ENCODE results near the gene TRIM54.

TRIM54 gene, protein sequence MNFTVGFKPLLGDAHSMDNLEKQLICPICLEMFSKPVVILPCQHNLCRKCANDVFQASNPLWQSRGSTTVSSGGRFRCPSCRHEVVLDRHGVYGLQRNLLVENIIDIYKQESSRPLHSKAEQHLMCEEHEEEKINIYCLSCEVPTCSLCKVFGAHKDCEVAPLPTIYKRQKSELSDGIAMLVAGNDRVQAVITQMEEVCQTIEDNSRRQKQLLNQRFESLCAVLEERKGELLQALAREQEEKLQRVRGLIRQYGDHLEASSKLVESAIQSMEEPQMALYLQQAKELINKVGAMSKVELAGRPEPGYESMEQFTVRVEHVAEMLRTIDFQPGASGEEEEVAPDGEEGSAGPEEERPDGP

DNA sequence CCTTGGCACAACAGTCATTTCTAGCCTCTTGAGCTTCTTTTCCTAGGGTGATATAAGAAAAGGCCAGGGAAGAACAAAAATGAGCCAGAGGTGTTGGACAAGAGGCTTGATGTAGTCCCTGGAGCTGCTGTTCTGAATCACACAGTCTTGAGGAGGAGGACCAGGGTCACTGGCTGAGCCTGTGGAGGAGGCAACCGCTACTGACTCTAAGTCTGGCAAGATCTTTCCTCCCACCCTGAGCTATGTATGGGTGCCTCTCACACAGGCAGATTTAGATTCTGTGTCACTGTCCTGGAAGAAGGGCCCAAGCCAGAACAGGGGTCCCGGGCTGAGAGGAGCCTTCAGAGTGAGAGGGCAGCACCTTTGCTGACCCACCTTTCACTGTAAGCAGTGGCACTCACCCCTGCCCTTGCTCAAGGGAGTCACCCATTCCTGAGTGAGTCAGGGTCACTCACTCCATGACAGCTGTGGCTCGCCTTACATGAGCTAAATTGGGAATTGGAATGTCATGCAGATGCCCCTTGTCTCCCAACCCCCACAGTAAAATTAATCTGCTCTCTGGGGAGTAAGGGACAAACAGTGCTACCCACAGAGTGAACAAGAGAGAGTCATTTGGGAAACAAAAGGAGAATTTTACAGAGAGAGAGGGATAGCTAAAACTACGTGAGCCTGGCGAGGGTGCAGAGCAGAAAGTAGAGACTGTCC is at the start of gene TRIM54:
Gene TRIM54 (plus strand): TSS at position 575 of the 705 bp plus-strand sequence. CDS start 303 bp downstream, outside the sequence.
- no peak for DNase-seq

GRCh38 chr2:27233341-27233740 is 48.9 kb upstream of the TRIM54 start:
- DNase-seq = no peak

DNA sequence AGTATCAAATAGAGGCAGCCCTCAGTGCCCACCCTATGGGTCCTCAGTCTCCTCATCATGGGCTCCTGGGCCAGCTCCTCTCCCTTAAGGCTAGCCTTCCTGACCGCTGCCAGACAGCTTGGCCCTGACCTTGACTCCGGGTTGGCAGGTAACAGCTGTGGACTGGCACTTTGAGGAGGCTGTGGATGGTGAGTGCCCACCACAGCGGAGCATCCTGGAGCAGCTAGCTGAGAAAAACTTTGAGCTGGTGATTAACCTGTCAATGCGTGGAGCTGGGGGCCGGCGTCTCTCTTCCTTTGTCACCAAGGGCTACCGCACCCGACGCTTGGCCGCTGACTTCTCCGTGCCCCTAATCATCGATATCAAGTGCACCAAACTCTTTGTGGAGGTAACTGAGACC is 46.1 kb upstream of the TRIM54 start:
- DNase-seq = no peak

DNA sequence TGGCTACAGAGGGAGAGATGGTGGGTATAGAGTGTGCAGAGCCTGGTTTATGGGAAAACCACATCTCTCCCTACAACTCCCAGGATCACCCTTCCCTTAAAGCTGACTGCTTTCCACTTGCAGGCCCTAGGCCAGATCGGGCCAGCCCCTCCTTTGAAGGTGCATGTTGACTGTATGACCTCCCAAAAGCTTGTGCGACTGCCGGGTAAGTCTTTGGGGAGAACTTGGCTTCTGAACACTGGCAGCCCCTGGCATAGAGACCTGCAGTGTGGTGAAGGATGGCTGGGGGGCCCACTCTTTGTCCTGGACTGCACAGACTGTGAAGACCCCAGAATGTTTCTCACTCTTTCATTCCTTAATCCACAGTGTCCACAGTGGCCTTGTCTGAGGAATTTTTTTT is 45.6 kb upstream of the TRIM54 start:
- DNase-seq = no peak

DNA sequence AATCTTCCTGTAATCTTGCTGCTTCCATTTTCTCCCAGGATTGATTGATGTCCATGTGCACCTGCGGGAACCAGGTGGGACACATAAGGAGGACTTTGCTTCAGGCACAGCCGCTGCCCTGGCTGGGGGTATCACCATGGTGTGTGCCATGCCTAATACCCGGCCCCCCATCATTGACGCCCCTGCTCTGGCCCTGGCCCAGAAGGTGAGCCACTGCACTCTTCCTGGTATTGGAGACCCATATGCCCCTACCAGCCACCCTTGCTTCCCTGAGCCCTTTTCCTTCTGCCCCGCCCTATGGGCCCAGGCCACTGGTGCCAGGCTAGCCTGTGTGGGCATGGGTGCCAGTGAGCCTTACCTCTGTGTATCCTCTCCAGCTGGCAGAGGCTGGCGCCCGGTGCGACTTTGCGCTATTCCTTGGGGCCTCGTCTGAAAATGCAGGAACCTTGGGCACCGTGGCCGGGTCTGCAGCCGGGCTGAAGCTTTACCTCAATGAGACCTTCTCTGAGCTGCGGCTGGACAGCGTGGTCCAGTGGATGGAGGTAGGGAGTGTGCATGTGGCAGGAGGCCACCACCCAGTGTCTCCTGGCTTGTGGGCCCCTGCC is 44.8 kb upstream of the TRIM54 start:
- no peak for DNase-seq

DNA sequence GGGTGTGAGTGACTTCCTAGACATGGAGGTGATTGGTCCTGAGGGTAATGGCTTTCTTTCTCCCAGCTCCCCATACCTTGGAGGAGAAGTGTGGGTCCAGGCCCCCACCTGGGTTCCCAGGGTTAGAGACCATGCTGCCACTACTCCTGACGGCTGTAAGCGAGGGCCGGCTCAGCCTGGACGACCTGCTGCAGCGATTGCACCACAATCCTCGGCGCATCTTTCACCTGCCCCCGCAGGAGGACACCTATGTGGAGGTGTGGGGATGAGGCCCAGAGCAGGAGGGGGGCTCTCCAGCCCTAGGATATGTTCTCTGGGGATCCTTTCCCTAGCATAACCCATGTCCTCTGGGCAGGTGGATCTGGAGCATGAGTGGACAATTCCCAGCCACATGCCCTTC is 43.3 kb upstream of the TRIM54 start:
- DNase-seq = no peak

- no peak for DNase-seq
These were observed 41.8 kb upstream of the TRIM54 start for GRCh38 chr2:27240406-27240805.

DNA sequence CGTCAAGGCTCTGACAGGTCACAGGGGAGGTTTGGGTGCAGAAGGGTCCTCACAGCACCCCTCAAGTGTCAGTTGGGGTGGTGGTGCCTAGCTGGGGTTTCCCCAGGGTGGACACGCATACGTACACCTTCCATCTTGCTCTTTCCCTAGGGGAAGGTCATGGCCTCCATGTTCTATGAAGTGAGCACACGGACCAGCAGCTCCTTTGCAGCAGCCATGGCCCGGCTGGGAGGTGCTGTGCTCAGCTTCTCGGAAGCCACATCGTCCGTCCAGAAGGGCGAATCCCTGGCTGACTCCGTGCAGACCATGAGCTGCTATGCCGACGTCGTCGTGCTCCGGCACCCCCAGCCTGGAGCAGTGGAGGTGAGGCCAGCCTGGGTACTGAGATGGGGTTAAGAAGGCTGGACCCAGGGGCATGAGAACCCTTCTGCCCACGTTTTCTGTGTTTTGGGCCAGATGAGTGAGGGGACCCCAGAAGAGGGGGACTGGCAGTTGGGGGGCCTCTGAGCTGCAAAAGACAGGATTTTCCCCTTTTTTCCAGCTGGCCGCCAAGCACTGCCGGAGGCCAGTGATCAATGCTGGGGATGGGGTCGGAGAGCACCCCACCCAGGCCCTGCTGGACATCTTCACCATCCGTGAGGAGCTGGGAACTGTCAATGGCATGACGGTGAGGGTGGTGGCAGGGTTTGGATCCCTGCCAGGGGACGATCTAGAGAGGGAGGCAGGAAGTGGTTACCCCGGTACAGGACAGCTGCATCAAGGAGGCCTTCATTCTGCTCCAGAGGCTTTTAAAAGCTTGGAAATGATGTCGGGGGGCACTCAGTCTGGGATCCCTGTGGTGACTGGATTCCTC is 40.2 kb upstream of the TRIM54 start:
- no peak for DNase-seq

- DNase-seq = no peak
These were observed 39.6 kb upstream of the TRIM54 start for GRCh38 chr2:27242614-27242951.

GRCh38 chr2:27243391-27244130 is 38.7 kb upstream of the TRIM54 start:
- DNase-seq = no peak

DNA sequence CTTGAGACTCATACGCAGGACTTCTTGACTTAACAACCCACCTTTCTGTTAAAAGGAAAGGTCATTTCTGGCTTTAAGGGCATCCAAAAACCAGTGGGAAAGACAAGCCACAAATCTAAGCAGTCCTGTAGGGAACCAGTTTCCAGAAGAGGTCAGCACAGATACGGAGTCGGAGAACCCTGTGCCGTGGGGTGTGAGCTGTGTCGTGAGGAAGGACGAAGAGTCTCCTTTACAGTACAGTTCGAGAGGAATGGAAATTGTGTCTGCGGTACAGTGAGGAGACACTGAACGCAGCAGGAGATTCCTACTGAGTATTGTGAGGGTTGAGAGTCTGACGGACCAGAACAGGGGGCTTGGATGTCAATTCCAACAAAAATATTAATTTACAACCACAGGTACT is 37.1 kb upstream of the TRIM54 start:
- DNase-seq = no peak

- no peak for DNase-seq
These were observed 36.6 kb upstream of the TRIM54 start for GRCh38 chr2:27245626-27246025.

DNA sequence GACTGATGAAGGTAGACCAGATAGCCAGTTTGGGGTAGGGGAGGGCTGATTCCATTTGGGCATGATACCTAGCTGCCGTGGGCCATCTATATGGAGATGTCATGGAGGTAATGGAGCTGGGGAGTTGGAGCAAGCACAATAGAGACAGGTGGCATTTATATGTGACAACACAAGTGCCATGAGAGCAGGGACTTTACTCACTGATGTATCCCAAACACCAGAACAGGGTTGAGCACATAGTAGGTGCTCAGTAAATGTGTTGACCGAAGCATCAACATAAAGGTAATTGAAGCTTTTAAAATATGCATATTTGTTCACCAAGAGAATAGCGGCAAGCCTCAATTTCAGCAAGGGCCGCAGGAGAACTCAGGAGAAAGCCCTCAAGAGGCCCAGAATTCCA is 34.3 kb upstream of the TRIM54 start:
- no peak for DNase-seq

- no peak for DNase-seq
These were observed 32.9 kb upstream of the TRIM54 start for GRCh38 chr2:27249159-27249890.

DNA sequence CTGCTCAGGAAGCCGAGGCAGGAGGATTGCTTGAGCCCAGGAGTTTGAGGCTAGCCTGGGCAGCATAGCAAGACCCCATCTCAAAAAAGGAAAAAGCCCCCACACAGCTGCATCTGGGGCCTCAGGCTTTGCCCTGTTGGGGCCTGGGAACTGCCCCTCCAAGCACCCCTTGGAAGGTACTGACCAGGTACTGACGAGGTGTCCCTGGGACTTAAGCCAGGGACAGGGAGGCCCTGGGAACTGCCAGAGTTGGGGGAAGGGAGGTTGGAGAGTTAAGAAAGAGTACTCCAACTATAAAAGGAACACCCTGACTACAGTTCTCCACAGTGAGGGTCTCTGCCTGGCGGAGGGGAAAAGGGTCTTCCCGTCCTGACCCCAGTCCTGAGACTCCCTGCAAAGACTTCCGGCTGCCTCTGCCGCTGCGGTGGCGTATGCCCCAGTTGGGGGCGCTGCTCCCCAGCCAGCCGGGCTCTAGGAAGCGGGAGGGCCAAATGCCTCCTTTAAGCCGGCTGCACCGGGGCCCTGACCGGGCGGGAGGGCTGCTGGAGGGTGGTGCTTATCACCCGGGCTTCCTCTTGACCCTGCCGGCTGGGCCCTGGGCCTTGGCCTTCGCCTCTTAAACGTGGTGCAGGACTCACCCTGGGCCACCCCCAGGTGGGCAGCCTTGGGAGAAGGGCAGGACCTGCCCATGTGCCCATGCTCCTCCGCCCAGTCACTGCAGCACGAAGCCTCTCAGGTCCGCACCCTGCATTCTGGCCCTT is 32.2 kb upstream of the TRIM54 start:
- peak; percentile 45 for DNase-seq

GRCh38 chr2:27250652-27251379 is 31.4 kb upstream of the TRIM54 start:
- DNase-seq = no peak

- no peak for DNase-seq
These were observed 30.5 kb upstream of the TRIM54 start for GRCh38 chr2:27251766-27252165.

- no peak for DNase-seq
These were observed 27.0 kb upstream of the TRIM54 start for GRCh38 chr2:27255187-27255586.

- no peak for DNase-seq
These were observed 26.6 kb upstream of the TRIM54 start for GRCh38 chr2:27255660-27256059.

DNA sequence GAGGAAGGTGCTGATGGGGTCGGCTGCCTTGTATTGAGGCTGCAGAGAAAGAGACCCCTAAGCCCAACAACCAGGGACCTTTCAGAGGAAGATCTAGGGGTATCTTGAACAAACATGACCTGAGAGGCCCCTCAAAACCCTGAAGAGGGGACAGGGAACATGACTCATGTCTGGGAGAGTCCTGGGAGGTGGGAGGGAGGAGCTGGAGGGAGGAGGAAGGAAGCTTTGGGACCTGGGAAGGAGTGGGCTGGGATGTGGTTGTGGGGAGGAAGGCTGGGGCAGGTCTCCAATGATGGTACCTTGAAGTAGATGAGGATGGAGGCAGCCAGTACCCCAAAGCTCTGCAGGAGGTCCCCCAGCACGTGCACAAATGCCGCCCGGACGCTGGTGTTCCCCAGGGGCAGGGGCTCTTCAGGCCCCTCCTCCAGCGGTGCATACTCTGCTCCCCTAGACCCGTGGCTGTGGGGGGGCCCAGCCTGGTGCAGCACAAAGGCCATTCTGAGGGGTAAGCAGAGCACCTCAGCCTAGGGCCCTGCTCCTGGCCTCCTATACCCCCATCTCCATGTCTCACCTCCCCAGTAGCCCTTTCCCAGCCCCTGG is 25.3 kb upstream of the TRIM54 start:
- DNase-seq = no peak
